Stimulated activated CD8-positive, alpha-beta memory T cell treated with anti-CD3 and anti-CD28 coated beads, Interleukin-15, amount 100 ng/mL, for 24 hours (primary cell): Measurements from ENCODE around the gene NR4A1.
"Not testable (repeated sequence)": the region's sequence is repeated elsewhere in the genome, so short reads cannot be mapped to it uniquely, and the experiment has no call there.

Experiments used
- DNase-seq: peaks from one replicate; pipeline ENCODE4 v3.0.0-alpha.2; 2020; ENCODE audit warnings: low read depth

Gene NR4A1

GRCh38 chr12:52097045-52097666 is 45.9 kb downstream of the NR4A1 start:
- no peak for DNase-seq

DNA sequence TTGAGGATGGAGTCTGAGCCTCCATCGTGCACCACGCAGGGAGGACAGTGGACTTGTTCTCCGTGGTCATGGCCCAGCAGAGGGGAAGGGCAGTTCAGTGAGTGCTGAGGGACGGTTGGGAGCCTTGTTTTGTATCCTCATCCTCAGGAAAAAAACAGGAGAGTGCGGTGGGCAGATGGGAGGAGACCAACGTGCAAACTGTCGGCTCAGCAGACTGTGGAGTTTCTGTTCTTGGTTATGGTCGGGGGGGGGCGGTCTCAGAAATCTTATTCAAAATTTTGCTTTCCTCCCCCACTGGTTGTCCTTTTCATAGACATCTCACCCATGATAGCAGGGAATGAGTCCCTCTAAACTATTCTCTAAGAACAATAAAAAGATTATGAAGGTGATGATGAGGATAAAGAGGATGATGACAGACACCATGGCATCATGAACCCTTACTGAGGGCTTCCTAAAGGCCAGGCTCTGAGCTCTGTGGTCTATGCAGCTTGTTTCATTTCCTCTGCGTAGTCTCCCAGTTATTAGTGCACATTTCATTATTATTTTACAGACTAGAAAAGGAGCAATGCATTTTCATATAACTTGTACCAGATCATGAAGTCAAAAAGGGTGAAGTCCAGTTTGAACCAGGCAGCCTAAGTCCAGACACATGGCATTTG is 53.3 kb downstream of the NR4A1 start:
- DNase-seq: not testable (repeated sequence)
